K562 (cell line): ENCODE data around the gene HSPB1. TPM values are rescaled to one million over a fixed set of nuclear protein-coding genes. Genes with fewer than 3 reads are reported as not detected.

Source experiments
- RERE ChIP-seq: sonication (generic); formaldehyde crosslinking; IDR thresholded peaks from 2 replicates; pipeline ENCODE4 v1.8.0; 2023; ENCODE audit warnings: missing genetic modification reagents, mild to moderate bottlenecking, borderline replicate concordance
- polyA plus RNA-seq, 8 experiments: library from polyadenylated mRNA; depleted of rRNA in 4 of 8; stranded (reverse) in 5 of 8; unstranded in 3 of 8; fragments of >200 nt; fragmentation: Nextera tagmentation in 2 of 8; fragmentation: Illumina TruSeq in 1 of 8; extraction: Ambion mirVana in 2 of 8; extraction: Trizol in 1 of 8; gene quantifications; 2 replicates each; pipeline versions ENCODE4 v1.2.1 to v1.2.3, GENCODE V29; 2011 to 2014; ENCODE audit warnings: inconsistent platforms in 1 of 8, missing spikeins in 1 of 8
- total RNA-seq, 7 experiments: library from RNA; depleted of rRNA in 6 of 7; stranded (reverse); fragments of >200 nt in 6 of 7; fragmentation: Illumina TruSeq in 2 of 7; extraction: Trizol in 2 of 7; gene quantifications; 2 replicates each; pipeline versions ENCODE4 v1.2.1 to v1.2.3, GENCODE V29; 2011 to 2021; ENCODE audit warnings: low replicate concordance in 1 of 7

Gene HSPB1
- total and polyA plus RNA-seq, 9 of the 15 experiments (the other 6 are each of a cell fraction or from before 2014, with no cell fraction given): 27.1 to 522 (median 138) TPM

GRCh38 chr7:76282344-76283253 is 19.9 kb upstream of the HSPB1 start (continued):
- no peak for TF ChIP-seq RERE (CRISPR knock-in tag)
